K562 (cell line): ENCODE data around the gene C1orf167. TPM values are rescaled to one million over a fixed set of nuclear protein-coding genes. Genes with fewer than 3 reads are reported as not detected.
A peak's percentile ranks its signal among the peaks of the same experiment; 100 is the strongest.

Experiments used
- ATAC-seq: fragments of 200-7000 bp; cut with Tn5 transposase; 3 replicates; pipeline ENCODE4 v1.9.1; 2020; ENCODE audit warnings: moderate library complexity
- BruUV-seq: library from RNA; stranded (reverse); fragments of 400-500 nt; replicated peaks from 2 replicates; lab custom pipeline; 2021; lab: Mats Ljungman, UMichigan
- CTCF ChIA-PET: fragments of 300-600 bp; formaldehyde crosslinking; extraction: SDS; loops from one replicate; lab custom pipeline; 2021; ENCODE audit warnings: low intra/inter-chr PET ratio; lab: Yijun Ruan, JAX
- POLR2A ChIA-PET: fragments of 300-600, 350-650 bp; sonication (Branson Sonifier 250); formaldehyde crosslinking; extraction: SDS; loops from one replicate; lab custom pipeline; 2021; ENCODE audit warnings: antibody characterized with exemption, inconsistent platforms; lab: Yijun Ruan, JAX
- DNase-seq, 4 experiments: peaks; one replicate each; pipeline versions ENCODE4 v3.0.0 to v3.0.0-alpha.2; 2011 to 2018; ENCODE audit warnings: low spot score in 3 of 4, mixed read lengths in 3 of 4; ENCODE audit errors: extremely low read depth in 1 of 4
- FAIRE-seq: peaks from 2 replicates; lab custom pipeline; 2011; peaks lifted over from hg19 to GRCh38; lab: Jason Lieb, UNC
- H2AFZ ChIP-seq: 2 replicates; pipeline ENCODE4 v1.6.0; 2011; ENCODE audit warnings: low read depth, low read length, control low read depth, inconsistent platforms
- H3K27ac ChIP-seq: fragments of 200-600 bp; 3 replicates; pipeline ENCODE4 v1.8.0; 2011; ENCODE audit warnings: low read depth, mild to moderate bottlenecking, control low read depth, inconsistent platforms, low read length, moderate library complexity, mixed read lengths; ENCODE audit errors: extremely low read depth
- H3K27me3 ChIP-seq, 2 experiments: fragments of 300-600 bp in 1 of 2; 2 replicates in 1 of 2; 3 replicates in 1 of 2; pipeline versions ENCODE4 v1.6.0 to v1.8.0; 2011; ENCODE audit warnings: inconsistent platforms in 2 of 2, low read length in 2 of 2, mild to moderate bottlenecking in 1 of 2, mixed read lengths in 1 of 2, moderate library complexity in 1 of 2; ENCODE audit not compliant: control insufficient read depth in 2 of 2, insufficient read depth in 2 of 2
- H3K36me3 ChIP-seq: fragments of 300-600 bp; 3 replicates; pipeline ENCODE4 v1.8.0; 2011; ENCODE audit warnings: mild to moderate bottlenecking, low read length, inconsistent platforms; ENCODE audit not compliant: control insufficient read depth, insufficient read depth
- H3K4me1 ChIP-seq, 2 experiments: fragments of 200-600 bp in 1 of 2; replicated peaks in 1 of 2; 2 replicates in 1 of 2; 3 replicates in 1 of 2; pipeline versions ENCODE4 v1.5.1 to v1.8.0; 2011; ENCODE audit warnings: inconsistent platforms in 2 of 2, low read length in 2 of 2, mild to moderate bottlenecking in 1 of 2, mixed read lengths in 1 of 2, moderate library complexity in 1 of 2; ENCODE audit not compliant: control insufficient read depth in 2 of 2, insufficient read depth in 2 of 2
- H3K4me2 ChIP-seq: 2 replicates; pipeline ENCODE4 v1.6.1; 2011; ENCODE audit warnings: low read length, control low read depth, inconsistent platforms, mixed read lengths; ENCODE audit not compliant: insufficient read depth
- H3K4me3 ChIP-seq: fragments of 200-600 bp; sonication (generic), shearing (Covaris generic); 2 replicates; pipeline ENCODE4 v1.5.1; 2016; ENCODE audit warnings: control low read depth, inconsistent platforms
- H3K79me2 ChIP-seq: fragments of 200-600 bp; 3 replicates; pipeline ENCODE4 v1.8.0; 2011; ENCODE audit warnings: low read length, inconsistent platforms; ENCODE audit not compliant: control insufficient read depth, insufficient read depth
- H3K9ac ChIP-seq, 2 experiments: 2 replicates each; pipeline versions ENCODE4 v1.6.0 to v1.6.1; 2011; ENCODE audit warnings: low read depth in 2 of 2, low read length in 2 of 2, control low read depth in 1 of 2, inconsistent platforms in 1 of 2, mild to moderate bottlenecking in 1 of 2, mixed read lengths in 1 of 2; ENCODE audit not compliant: insufficient read depth in 1 of 2
- H3K9me1 ChIP-seq: one replicate; pipeline ENCODE4 v1.6.0; 2011; ENCODE audit warnings: inconsistent platforms, mild to moderate bottlenecking, low read length, moderate library complexity; ENCODE audit not compliant: control insufficient read depth, insufficient read depth
- H3K9me3 ChIP-seq: replicated peaks from 2 replicates; pipeline ENCODE4 v1.5.1; 2011; ENCODE audit warnings: low read depth, low read length, inconsistent platforms; ENCODE audit not compliant: control insufficient read depth, insufficient read depth
- H4K20me1 ChIP-seq: replicated peaks from 2 replicates; pipeline ENCODE4 v1.6.1; 2011; ENCODE audit warnings: low read length, inconsistent platforms, mixed read lengths; ENCODE audit not compliant: control insufficient read depth, insufficient read depth
- BRF1 ChIP-seq: IDR thresholded peaks from 3 replicates; pipeline ENCODE4 v1.6.1; 2011; ENCODE audit warnings: borderline replicate concordance, mild to moderate bottlenecking; ENCODE audit not compliant: insufficient read length; ENCODE audit errors: extremely low read depth
- CREM ChIP-seq: IDR thresholded peaks from 2 replicates; pipeline ENCODE4 v1.6.1; 2014; ENCODE audit warnings: antibody characterized with exemption, low read depth
- EGR1 ChIP-seq: fragments of 450-650 bp; conservative IDR thresholded peaks from 2 replicates; pipeline ENCODE4 v1.6.1; 2017; ENCODE audit warnings: mild to moderate bottlenecking
- ESRRB ChIP-seq: fragments of 250-450 bp; sonication (Bioruptor Pico); IDR thresholded peaks from 2 replicates; pipeline ENCODE4 v1.5.0; 2020; ENCODE audit warnings: mild to moderate bottlenecking, moderate library complexity, borderline replicate concordance
- GTF2F1 ChIP-seq: IDR thresholded peaks from 2 replicates; pipeline ENCODE4 v1.6.1; 2011; ENCODE audit warnings: low read depth, low read length, improper control_type of control experiment
- NFATC3 ChIP-seq: fragments of 450-650 bp; IDR thresholded peaks from 2 replicates; pipeline ENCODE4 v1.6.1; 2017; ENCODE audit warnings: mild to moderate bottlenecking
- PHF20 ChIP-seq: fragments of 450-650 bp; IDR thresholded peaks from 2 replicates; pipeline ENCODE4 v1.6.1; 2018; ENCODE audit not compliant: partially characterized antibody
- PRPF4 ChIP-seq: fragments of 200-400 bp; formaldehyde crosslinking; IDR thresholded peaks from one replicate; pipeline ENCODE4 v1.6.1; 2017; ENCODE audit warnings: low read length, low read depth, mild to moderate bottlenecking; ENCODE audit not compliant: insufficient read depth, poor library complexity, severe bottlenecking
- SUPT5H ChIP-seq: fragments of 450-650 bp; IDR thresholded peaks from 2 replicates; pipeline ENCODE4 v1.6.1; 2016
- WGBS: fragments of 100-300 bp; shearing (Covaris generic); methylation state at CpG from one replicate; pipeline ENCODE4 v1.1.6; 2016; ENCODE audit warnings: low coverage, mixed read lengths; ENCODE audit not compliant: insufficient coverage; ENCODE audit errors: missing lambda C conversion rate; 5-methylcytosine and 5-hydroxymethylcytosine counted together
- in situ Hi-C: fragments of 300-500 bp; cut with MboI; formaldehyde crosslinking; loops from 4 replicates; pipeline ENCODE4 v1.15.0; 2018; ENCODE audit warnings: inconsistent platforms, mixed read lengths
- intact Hi-C: fragments of 100-400 bp; cut with micrococcal nuclease; formaldehyde crosslinking; loops from 2 replicates; pipeline ENCODE4 v1.14.2; 2022
- polyA plus RNA-seq, 8 experiments: library from polyadenylated mRNA; depleted of rRNA in 4 of 8; stranded (reverse) in 5 of 8; unstranded in 3 of 8; fragments of >200 nt; fragmentation: Nextera tagmentation in 2 of 8; fragmentation: Illumina TruSeq in 1 of 8; extraction: Ambion mirVana in 2 of 8; extraction: Trizol in 1 of 8; gene quantifications; 2 replicates each; pipeline versions ENCODE4 v1.2.1 to v1.2.3, GENCODE V29; 2011 to 2014; ENCODE audit warnings: inconsistent platforms in 1 of 8, missing spikeins in 1 of 8
- total RNA-seq, 7 experiments: library from RNA; depleted of rRNA in 6 of 7; stranded (reverse); fragments of >200 nt in 6 of 7; fragmentation: Illumina TruSeq in 2 of 7; extraction: Trizol in 2 of 7; gene quantifications; 2 replicates each; pipeline versions ENCODE4 v1.2.1 to v1.2.3, GENCODE V29; 2011 to 2021; ENCODE audit warnings: low replicate concordance in 1 of 7
- TF ChIP-seq, protein P1 (sequence below), 2 experiments: fragments of 450-650 bp in 1 of 2; sonication (generic) in 1 of 2; formaldehyde crosslinking in 1 of 2; IDR thresholded peaks; 2 replicates each; pipeline versions ENCODE4 v1.7.1 to v1.9.0; 2016 to 2022; ENCODE audit warnings: inconsistent platforms in 1 of 2, mild to moderate bottlenecking in 1 of 2, missing genetic modification reagents in 1 of 2

The C1orf167 gene
- total and polyA plus RNA-seq, 9 of the 15 experiments (the other 6 are each of a cell fraction or from before 2014, with no cell fraction given) = 0.22 to 0.86 (median 0.31) TPM; not detected in 2

DNA sequence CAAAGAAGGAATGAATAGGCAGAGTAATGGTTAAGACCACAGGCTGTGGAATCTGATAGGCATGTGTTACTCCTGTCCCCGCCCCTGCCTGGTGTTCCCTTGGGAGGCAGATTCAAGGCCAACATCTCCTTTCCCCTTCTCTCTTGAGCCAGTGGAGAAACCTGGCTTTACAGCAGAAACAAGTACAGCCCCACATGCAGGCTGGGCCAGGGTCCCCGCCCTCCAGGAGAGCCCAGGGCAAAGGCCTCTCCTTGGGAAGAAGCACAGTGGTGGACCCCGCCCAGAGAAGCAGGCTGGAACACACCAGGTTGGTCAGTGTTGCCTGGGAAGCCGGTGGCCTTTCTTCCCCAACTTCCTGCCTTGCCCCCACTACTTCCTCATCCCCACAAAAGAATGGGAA lies 6.8 kb downstream of the C1orf167 start:
- no peaks in the 10 kb centered on the region for H3K9me1 ChIP-seq
- 43% methylated on average over 4 of the region's 4 CpGs for WGBS
- TF ChIP-seq PHF20 (no peak), ESRRB (CRISPR knock-in tag) (no peak), PRPF4 (no peak), SUPT5H (no peak), GTF2F1 (no peak), EGR1 (no peak), BRF1 (no peak), NFATC3 (no peak), CREM (no peak)
- TF ChIP-seq, protein P1, sequence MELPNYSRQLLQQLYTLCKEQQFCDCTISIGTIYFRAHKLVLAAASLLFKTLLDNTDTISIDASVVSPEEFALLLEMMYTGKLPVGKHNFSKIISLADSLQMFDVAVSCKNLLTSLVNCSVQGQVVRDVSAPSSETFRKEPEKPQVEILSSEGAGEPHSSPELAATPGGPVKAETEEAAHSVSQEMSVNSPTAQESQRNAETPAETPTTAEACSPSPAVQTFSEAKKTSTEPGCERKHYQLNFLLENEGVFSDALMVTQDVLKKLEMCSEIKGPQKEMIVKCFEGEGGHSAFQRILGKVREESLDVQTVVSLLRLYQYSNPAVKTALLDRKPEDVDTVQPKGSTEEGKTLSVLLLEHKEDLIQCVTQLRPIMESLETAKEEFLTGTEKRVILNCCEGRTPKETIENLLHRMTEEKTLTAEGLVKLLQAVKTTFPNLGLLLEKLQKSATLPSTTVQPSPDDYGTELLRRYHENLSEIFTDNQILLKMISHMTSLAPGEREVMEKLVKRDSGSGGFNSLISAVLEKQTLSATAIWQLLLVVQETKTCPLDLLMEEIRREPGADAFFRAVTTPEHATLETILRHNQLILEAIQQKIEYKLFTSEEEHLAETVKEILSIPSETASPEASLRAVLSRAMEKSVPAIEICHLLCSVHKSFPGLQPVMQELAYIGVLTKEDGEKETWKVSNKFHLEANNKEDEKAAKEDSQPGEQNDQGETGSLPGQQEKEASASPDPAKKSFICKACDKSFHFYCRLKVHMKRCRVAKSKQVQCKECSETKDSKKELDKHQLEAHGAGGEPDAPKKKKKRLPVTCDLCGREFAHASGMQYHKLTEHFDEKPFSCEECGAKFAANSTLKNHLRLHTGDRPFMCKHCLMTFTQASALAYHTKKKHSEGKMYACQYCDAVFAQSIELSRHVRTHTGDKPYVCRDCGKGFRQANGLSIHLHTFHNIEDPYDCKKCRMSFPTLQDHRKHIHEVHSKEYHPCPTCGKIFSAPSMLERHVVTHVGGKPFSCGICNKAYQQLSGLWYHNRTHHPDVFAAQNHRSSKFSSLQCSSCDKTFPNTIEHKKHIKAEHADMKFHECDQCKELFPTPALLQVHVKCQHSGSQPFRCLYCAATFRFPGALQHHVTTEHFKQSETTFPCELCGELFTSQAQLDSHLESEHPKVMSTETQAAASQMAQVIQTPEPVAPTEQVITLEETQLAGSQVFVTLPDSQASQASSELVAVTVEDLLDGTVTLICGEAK (IDR thresholded peaks at IDR 0.05) = no peak
- TF ChIP-seq, protein P1 (CRISPR knock-in tag; IDR thresholded peaks at IDR 0.05) = no peak

More for the DNA sequence above, 6.8 kb downstream of the C1orf167 start:
- Histone ChIP-seq H3K9me3 (no peaks in the 10 kb centered on the region), H3K4me3 (no peak overlapping the region), H4K20me1 (no peaks in the 10 kb centered on the region), H3K27ac (no peak overlapping the region), H3K79me2 (no peaks in the 10 kb centered on the region), H3K4me2 (no peak overlapping the region), H3K9ac (peak overlapping the region in 1 of 2 experiments; percentile 67; a peak in 1 of 4 replicates), H2AFZ (peak overlapping the region; percentile 58), H3K27me3 (no peaks in the 10 kb centered on the region), H3K4me1 (peaks cover 5 to 33% of the 10 kb centered on the region in 2 experiments; a peak in 4 of 5 replicates), H3K36me3 (no peaks in the 10 kb centered on the region)
- intact Hi-C loops = no loop called here
- BruUV-seq = no TSS peak
- in situ Hi-C loops = no loop called here
- ATAC-seq (peak; percentile 21; the same call in 2 of the 3 replicates), DNase-seq (no peak), FAIRE-seq (no peak)
- ChIA-PET CTCF (no interaction called here), POLR2A (interaction anchor here (0.9 to 1.6 kb wide), 4 partner anchors 11 to 286 kb away, joined by 3 to 6 read pairs (median 4); no protein-coding TSS in a partner anchor)
